Measurements from ENCODE around the gene DUOX2.

The DUOX2 gene

DNA sequence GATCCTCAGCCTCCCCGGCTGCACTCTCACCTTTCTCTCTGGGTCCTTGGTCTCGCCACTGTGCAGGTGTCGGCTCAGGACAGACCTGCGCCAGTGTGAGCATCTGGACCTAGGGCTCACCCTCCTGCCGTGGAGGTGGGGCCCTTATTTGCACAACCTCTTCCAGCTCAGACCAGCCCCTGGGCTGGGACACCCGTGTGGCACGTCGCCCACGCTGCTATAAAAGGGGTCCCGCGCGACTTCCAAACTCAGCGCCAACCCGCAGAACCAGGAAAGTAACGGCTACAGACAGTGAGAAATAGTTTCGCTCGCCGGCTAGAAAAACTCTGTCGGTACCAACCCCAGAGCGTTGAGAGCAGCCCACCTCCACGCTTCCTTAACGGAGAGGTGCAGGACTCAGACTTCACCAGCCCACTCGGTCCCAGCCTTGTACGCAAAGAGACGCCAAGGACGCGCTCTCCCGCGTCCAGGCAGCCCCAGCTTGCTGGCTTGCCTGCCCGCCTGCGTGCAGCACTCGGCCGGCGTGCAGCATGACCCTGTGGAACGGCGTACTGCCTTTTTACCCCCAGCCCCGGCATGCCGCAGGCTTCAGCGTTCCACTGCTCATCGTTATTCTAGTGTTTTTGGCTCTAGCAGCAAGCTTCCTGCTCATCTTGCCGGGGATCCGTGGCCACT is at the start of gene DUOX2, which contains the start of gene DUOXA2:
Gene DUOX2 (minus strand): TSS at position 97 of the 675 bp plus-strand sequence. CDS start 761 bp downstream, outside the sequence.
Gene DUOXA2 (plus strand): TSS at position 251 of the 675 bp plus-strand sequence. CDS start 280 bp downstream, at position 531.
- DNase-seq (ENCODE audit: low read depth): no peak

GRCh38 chr15:45163508-45163856 is 49.5 kb upstream of the DUOX2 start:
- no peak for DNase-seq (ENCODE audit: low read depth)

GRCh38 chr15:45162771-45163507 is 49.0 kb upstream of the DUOX2 start:
- peak; percentile 70 for DNase-seq (ENCODE audit: low read depth)

DNA sequence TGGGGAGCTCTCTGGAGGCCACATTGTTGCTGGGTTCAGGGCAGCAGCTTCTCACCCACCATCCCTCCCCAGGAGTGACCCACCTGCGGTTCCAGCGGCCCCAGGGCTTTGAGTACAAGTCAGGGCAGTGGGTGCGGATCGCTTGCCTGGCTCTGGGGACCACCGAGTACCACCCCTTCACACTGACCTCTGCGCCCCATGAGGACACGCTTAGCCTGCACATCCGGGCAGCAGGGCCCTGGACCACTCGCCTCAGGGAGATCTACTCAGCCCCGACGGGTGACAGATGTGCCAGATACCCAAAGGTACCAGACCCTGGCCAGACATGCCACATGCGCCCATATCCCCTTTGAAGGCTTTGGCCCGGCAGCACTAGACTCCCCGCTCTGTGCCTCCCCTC is 47.7 kb upstream of the DUOX2 start:
- no peak for DNase-seq (ENCODE audit: low read depth)

GRCh38 chr15:45157974-45158373 is 44.0 kb upstream of the DUOX2 start:
- DNase-seq (ENCODE audit: low read depth): peak; percentile 48

DNA sequence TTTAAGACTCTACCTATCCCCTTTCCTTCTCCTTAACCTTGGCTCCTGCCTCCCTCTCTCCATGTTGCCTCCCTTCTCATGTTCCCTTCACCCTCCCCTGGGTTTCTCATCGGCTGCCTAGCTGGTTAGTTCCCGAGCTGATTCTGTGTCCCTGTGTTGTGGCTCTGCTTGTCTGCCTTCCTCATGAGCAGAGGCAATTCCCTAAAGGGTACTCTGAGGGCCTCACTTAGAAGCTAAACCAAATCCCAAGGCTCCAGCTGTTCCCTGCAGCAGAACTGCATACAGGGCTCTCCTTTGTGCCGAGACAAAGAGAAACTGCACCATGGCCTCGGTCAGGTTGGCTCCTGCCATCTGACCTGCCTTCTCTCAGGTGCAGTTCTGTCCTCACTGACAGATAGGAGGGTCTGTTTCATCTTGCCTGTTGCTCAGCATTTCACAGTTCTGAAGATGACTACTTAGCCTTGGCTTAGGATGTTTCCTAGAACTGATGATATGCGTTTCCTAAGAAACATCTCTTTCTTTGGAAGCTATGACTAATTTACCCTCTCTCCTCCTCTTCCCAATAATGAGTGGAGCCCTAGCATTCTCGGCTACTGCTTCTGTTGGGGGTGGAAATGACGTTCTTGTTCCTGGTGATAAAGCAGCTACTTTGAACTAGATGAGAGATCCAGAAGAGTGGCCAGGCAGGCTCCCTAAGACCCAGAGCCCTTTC is 42.9 kb upstream of the DUOX2 start:
- DNase-seq (ENCODE audit: low read depth): peak; percentile 43

GRCh38 chr15:45155739-45156138 is 41.8 kb upstream of the DUOX2 start:
- DNase-seq (ENCODE audit: low read depth): no peak

DNA sequence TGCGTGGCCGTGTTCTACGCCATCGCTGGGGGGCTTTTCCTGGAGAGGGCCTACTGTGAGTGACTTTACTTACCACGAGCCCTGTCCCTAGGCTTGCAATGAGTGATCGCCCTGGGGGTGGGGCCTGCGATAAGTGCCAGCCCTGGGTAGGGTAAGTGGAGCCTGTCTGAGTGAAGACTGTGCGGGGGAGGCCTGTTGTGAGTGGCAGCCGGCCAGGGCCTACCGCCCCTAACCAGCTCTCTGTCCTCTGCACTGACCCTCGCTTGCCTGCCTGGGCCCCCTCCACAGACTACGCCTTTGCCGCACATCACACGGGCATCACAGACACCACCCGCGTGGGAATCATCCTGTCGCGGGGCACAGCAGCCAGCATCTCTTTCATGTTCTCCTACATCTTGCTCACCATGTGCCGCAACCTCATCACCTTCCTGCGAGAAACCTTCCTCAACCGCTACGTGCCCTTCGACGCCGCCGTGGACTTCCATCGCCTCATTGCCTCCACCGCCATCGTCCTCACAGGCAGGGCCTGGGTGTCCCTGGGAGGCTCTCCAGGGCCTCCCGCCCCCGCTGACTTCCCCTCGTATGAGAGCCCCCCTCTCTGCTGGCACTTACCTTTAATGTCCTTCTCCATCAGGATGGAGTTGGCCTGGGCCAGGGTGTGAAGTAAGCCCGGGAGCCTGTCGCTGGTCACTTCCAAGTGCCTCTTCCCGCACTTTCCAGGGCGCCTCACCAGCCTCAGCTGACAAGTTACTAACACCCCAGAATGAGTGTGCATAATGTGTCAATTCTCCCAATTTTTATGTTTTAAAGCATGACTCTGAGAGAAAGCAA is 38.2 kb upstream of the DUOX2 start:
- no peak for DNase-seq (ENCODE audit: low read depth)

- no peak for DNase-seq (ENCODE audit: low read depth)
Observed at GRCh38 chr15:45150997-45151396, 37.0 kb upstream of the DUOX2 start.

DNA sequence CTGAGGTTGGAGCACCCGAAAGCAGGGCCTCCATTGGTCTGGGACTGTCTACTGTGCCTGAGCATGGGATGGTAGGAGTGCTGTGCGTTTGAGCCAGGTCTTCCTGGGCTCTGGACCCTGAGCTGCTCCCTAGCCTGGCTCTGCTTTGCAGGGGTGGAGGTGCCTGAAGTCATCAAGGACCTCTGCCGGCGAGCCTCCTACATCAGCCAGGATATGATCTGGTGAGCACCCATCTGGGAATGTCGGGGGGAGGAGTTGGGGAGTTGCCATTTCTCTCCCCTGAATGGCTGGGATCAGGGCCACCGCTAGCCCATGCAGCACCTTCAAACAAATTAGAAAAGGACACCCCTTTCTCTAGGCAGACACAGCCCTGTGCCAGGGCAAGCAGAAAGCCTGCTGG is 36.5 kb upstream of the DUOX2 start:
- no peak for DNase-seq (ENCODE audit: low read depth)

DNA sequence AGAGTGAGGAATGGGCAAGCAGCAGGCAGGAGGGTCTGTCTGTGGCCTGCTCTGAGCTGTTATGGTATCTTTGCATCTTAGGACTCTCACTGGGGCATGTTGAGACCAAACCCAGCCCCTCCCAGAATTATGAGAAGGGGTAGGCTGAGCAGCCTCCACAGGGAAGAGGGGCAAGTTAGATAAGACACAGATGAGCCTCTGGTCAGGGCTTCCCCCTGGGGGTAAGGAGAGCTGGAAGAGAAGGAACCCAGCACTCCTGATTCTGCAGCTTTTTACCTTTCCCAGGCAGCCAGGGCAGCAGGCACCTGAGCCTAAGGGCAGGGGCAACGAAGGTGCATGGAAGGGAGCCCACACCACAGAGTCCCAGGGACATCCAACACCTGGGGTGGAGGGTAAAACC is 35.1 kb upstream of the DUOX2 start:
- no peak for DNase-seq (ENCODE audit: low read depth)

GRCh38 chr15:45148076-45149059 is 34.4 kb upstream of the DUOX2 start:
- DNase-seq (ENCODE audit: low read depth): peak; percentile 23

GRCh38 chr15:45147606-45148005 is 33.6 kb upstream of the DUOX2 start:
- DNase-seq (ENCODE audit: low read depth): no peak

GRCh38 chr15:45146405-45146804 is 32.4 kb upstream of the DUOX2 start:
- DNase-seq (ENCODE audit: low read depth): no peak

GRCh38 chr15:45144775-45145174 is 30.8 kb upstream of the DUOX2 start:
- no peak for DNase-seq (ENCODE audit: low read depth)

- DNase-seq (ENCODE audit: low read depth): no peak
Observed at GRCh38 chr15:45143946-45144345, 30.0 kb upstream of the DUOX2 start.

DNA sequence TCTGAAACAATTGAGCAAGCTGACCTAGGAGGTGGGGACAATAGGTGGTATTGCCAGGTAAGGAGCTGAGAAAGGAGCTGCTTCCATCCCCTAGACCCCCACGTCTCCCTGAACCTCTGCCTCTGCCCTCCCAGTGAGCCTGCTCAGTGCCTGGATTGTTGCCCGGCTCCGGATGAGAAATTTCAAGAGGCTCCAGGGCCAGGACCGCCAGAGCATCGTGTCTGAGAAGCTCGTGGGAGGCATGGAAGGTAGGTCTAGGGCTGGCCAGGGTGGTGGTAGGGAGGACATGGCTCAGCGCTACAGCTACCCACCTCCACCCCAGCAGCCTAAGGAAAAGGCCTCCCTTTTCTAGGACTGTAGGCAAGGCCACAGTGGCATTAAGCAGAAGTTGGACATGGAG is 29.1 kb upstream of the DUOX2 start:
- no peak for DNase-seq (ENCODE audit: low read depth)

DNA sequence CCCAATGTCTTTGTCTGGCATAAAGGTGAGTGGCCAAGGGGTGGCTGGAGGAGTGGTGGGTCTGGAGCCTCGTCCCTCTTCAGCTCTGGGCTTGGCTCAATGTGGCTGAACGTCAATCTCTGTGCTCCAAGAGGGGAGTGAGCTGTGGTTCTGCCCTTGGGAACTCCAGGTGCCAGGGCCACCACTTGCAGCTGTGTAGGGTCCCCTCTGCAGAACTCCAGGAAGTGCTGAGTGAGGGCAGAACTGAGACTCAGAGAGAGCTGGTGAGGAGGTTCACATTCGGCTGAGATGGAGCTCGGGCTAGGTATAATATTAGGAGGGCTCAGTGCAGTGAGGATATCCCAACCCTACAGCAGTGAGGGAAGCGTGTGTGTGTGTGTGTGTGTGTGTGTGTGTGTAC is 27.4 kb upstream of the DUOX2 start:
- DNase-seq (ENCODE audit: low read depth): no peak

GRCh38 chr15:45140557-45141250 is 26.7 kb upstream of the DUOX2 start:
- DNase-seq (ENCODE audit: low read depth): no peak

DNA sequence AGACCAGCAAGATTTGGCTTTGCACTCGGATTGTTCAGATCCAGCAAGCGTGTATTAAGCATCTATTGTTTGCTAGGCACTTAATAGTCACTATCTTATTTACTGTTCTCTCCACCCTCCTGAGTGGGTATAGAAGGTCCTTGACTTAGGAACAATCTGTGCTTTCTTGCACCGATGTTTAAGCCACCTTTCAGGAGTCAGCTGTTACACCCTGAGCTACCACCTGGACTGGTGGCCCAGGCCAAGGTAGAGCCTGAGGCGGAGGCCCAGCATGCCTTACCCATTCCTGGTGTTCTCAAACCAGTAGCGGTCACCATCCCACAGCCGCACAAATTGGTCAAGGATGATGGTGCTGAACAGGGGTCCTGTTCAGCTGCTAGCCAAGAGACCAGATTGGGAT is 25.8 kb upstream of the DUOX2 start:
- DNase-seq (ENCODE audit: low read depth): no peak
